HG03025 (cell line): ENCODE measurements around the gene PRR35.

Experiments
- ATAC-seq: cut with Tn5 transposase; IDR thresholded peaks from one replicate; pipeline ENCODE4 v1.9.1; 2021; ENCODE audit warnings: mild to moderate bottlenecking, moderate library complexity; ENCODE audit not compliant: unreplicated experiment, low FRiP score

The PRR35 gene

DNA sequence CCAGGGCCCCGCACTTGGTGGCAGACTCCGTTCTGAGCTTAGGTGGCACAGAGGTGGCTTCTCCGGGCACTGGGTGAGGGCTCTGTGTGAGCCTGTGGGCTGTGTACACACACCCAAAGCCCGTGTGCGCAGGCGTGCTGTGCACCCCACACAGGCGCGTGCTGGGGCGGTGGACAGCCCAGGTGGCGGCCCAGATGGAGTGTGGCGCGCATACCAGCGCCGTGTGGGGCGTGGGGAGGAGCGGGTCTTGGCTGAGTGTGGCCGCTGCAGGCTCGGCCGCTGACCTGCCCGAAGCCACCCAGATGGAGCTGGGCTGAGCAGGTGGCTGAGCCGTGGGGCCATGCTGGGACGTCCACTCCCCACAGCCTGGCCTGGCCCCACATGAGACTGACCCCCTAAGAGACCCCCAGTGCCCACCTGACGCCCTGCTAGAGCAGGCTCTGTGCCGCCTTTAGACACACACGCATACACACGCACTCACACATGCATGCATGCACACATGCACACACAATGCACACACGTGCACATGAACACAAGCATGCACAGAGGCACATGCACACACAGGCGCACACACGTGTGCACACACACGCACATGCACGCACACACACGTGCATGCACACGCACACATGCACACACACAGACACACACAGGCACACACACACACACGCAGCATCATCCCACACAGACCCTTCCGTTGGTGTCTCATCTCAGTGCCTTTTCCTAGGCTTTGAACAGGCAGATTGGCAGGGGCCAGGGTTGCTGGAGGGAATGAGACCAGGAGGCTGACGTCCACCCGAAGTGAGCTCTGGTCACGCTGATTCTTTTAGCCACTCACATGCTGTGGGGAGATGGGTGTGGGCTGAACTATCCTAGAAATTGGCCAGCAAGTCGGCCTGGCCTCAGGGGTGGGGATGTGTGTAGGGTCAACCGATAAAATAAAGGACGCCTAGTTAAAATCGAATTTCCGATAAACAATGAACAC is 2.1 kb downstream of the PRR35 start:
- ATAC-seq: no peak

GRCh38 chr16:563072-563644 is 3.0 kb downstream of the PRR35 start:
- no peak for ATAC-seq

- no peak for ATAC-seq
Measured at GRCh38 chr16:564690-565418, 4.7 kb downstream of the PRR35 start.

- no peak for ATAC-seq
Measured at GRCh38 chr16:565419-566330, 5.5 kb downstream of the PRR35 start.

- ATAC-seq: no peak
Measured at GRCh38 chr16:566475-567372, 6.5 kb downstream of the PRR35 start, which contains the start of gene NHLRC4. Gene NHLRC4, plus strand, starts transcription at chr16:567005. Its CDS starts 1,043 bp downstream, at chr16:568048.

GRCh38 chr16:567373-568256 is 7.4 kb downstream of the PRR35 start:
- ATAC-seq: no peak

DNA sequence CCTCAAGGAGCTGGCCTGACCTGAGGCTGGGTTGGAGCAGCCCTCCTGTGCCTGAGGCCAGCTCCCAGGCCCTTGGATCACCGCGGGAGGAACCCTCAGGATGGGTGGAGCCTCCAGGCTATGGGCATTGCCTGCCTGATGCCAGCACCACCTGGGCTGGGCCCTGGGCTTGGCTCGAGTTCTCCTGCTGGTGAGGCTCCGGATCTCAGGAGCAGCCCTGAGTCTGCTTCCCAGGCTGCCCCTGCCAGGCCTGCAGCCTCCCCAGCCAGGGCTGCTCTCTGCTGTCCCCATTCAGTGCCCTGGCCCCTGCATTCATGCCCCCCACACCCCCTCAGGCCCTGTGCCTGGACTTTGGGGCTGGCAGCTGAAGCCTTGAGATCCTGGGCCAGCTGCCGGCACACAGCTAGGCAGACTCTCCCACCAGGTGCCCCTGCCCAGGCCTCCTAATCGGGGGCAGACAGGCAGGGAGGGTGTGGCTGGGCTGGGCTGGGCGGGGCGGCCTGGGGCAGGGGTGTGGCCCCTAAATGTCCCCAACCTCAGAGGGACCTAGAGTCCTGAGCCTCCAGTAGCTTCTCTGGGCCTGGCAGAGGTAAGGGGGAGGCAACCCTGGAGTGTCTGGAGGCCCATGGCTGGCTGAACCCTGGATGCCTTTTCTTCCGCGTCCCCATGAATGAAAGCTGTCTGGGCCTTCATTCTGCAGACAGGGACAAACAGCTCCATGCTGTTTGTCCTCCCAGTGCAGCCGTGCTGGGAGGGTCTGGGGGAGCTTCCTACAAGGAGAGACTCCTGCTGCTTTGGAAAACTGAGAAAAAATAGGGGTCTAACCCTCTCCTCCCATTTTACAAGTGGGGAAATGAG is 8.4 kb downstream of the PRR35 start:
- ATAC-seq: no peak

DNA sequence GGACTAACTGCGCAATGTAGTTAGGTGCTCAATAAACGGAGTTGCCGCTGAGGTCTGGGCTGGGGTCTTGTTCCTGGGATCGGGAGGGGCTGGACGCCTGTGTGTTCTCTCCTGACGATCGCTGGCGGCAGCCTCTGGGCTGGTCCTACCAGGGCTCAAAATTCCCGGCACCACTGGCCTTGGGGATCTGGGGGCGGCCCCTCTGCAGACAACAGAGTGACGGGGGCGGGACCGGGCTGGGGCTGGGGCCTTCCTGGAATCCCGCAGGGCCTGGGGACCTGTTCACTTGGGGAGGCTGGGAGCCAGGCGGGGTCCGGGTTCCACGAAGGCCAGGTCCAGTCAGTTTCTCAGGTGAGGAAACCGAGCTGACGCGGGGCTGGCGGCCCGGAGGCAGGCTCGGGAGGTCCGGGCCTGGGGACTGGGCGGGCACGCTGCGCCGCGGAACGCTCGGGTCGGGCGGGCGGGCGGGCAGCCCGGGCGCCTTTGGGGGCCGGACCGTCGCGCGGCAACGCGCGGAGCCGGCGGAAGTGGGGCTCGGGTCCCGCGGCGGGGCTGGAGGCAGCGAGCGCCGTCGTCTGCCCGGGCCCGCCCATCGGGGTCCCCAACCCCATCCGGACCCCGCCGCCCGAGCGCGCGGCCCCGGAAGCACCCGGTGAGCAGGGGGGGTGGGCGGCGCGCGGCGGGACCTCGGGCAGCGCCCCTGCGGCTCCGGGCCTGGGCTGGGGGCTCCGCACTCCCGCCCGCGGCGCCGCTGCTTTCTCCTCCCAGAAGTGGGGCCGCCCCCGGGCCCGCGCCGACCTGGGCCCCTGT is 9.5 kb downstream of the PRR35 start, which contains the start of gene PIGQ:
Gene PIGQ, plus strand, starts transcription at position 524 of the 810 bp plus-strand sequence. CDS start 4,107 bp downstream, outside the sequence.
- ATAC-seq: no peak

DNA sequence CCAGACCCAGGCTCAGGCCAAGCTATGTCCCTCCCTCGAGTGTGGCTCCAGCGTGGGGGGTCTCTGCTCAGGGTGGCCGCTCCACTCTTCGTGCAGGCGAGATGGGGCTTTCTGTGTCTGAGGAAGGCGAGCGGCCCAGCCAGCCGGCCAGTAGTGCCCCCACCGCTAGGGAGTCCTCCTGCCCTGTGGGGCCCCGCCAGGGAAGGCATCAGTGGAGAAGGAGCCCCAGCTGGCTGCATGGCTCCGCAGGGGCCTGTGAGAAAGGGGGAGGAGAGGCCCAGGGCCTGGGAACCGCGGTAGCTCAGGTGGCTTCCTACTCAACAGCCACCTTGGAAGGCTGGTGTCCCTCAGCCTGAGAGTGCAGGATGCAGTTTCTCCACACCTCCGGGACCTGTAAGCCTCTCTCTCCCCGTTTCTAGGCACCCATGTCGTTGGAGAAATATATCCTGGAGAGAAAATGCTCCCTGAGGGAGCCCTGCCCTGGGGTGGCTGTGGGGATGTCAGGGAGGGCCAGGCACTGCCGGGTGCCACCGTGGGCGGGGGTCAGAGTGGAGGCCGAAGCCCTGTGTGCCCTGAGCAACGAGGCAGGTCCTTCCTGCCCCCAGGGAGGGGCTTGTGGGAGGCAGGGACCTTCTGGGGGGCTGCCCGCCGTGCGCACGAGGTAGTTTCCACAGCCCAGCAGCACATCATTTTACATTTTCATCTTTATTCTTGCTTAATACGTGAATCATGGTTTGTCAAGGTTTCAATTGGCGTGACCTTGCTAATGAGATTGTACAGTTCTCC is 12.9 kb downstream of the PRR35 start:
- no peak for ATAC-seq

DNA sequence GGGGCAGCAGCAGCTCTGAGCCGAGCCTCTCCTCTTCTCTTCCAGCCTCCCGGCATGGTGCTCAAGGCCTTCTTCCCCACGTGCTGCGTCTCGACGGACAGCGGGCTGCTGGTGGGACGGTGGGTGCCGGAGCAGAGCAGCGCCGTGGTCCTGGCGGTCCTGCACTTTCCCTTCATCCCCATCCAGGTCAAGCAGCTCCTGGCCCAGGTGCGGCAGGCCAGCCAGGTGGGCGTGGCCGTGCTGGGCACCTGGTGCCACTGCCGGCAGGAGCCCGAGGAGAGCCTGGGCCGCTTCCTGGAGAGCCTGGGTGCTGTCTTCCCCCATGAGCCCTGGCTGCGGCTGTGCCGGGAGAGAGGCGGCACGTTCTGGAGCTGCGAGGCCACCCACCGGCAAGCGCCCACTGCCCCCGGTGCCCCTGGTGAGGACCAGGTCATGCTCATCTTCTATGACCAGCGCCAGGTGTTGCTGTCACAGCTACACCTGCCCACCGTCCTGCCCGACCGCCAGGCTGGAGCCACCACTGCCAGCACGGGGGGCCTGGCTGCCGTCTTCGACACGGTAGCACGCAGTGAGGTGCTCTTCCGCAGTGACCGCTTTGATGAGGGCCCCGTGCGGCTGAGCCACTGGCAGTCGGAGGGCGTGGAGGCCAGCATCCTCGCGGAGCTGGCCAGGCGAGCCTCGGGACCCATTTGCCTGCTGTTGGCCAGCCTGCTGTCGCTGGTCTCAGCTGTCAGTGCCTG is 14.0 kb downstream of the PRR35 start:
- ATAC-seq: no peak

DNA sequence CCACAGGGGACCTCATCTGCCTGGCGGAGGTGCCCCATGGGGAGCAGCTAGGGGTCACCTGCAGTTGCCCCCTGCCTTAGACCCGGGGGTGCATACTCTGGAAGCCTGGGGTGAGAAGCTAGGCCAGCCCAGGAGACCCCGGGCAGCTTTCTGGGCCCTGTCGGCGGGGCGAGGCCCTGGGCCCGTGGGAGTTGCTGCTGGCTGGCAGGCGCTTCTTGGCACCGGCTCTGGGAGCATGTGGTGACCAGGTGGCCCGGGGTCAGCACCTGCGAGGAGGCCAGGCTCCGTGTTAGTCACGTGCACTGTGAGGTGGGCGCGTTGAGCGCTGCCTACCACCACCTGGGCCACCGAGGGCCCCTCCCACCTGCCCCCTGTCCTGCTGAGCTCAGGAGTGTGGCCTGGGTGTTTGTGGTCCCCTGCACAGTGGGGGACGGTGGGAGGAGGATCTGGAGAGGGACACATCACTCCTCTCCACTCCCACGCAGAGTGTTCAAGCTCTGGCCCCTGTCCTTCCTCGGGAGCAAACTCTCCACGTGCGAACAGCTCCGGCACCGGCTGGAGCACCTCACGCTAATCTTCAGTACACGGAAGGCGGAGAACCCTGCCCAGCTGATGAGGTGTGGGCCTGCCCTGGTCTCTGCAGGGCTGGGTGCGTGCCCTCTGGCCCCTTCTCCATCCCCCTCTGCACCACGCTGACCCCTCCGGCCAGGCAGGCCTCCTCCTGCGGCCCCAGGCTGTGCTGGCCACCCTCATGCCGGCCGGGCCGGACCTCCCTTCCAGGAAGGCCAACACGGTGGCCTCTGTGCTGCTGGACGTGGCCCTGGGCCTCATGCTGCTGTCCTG is 15.4 kb downstream of the PRR35 start:
- no peak for ATAC-seq

GRCh38 chr16:576197-576822 is 16.1 kb downstream of the PRR35 start:
- ATAC-seq: no peak

GRCh38 chr16:576823-577201 is 16.6 kb downstream of the PRR35 start:
- ATAC-seq: no peak

- no peak for ATAC-seq
Measured at GRCh38 chr16:577796-578195, 17.6 kb downstream of the PRR35 start.
